Tibial artery (tissue), 4 donors: ENCODE results near the gene SIM1.

Source experiments
- DNase-seq, 2 donors: peaks; one replicate each; pipeline ENCODE4 v3.0.0-alpha.2; 2019
- H3K27ac ChIP-seq, 2 donors: fragments of 200-600 bp; sonication (generic) in 1 of 2; 1 replicate in 1 of 2; 2 replicates in 1 of 2; pipeline ENCODE4 v1.5.1; 2018 to 2019; ENCODE audit warnings: mild to moderate bottlenecking in 1 of 2
- H3K27me3 ChIP-seq, 2 donors: fragments of 200-600 bp; sonication (generic) in 1 of 2; one replicate each; pipeline versions ENCODE4 v1.5.1 to v1.6.0; 2016 to 2019
- H3K36me3 ChIP-seq, 3 donors: fragments of 200-600 bp; sonication (generic) in 2 of 3; one replicate each; pipeline ENCODE4 v1.5.1; 2016 to 2019; ENCODE audit warnings: mild to moderate bottlenecking in 2 of 3
- H3K4me1 ChIP-seq, 4 donors: fragments of 200-600 bp; sonication (generic) in 2 of 4; 1 replicate in 3 of 4; 2 replicates in 1 of 4; pipeline ENCODE4 v1.5.1; 2016 to 2019
- H3K4me3 ChIP-seq, 2 donors: fragments of 200-600 bp; sonication (generic) in 1 of 2; 1 replicate in 1 of 2; 2 replicates in 1 of 2; pipeline ENCODE4 v1.5.1; 2018 to 2019; ENCODE audit warnings: mild to moderate bottlenecking in 2 of 2
- H3K9me3 ChIP-seq, 3 donors: fragments of 200-600 bp; sonication (generic) in 1 of 3; one replicate each; pipeline ENCODE4 v1.5.1; 2016 to 2019
- CTCF ChIP-seq, 2 experiments: fragments of 200-600 bp in 1 of 2; fragments of 450-650 bp in 1 of 2; IDR thresholded peaks; one replicate each; pipeline ENCODE4 v1.5.1; 2017 to 2019; ENCODE audit warnings: antibody characterized with exemption in 2 of 2, mild to moderate bottlenecking in 1 of 2, moderate library complexity in 1 of 2
- intact Hi-C: fragments of 100-400 bp; cut with DNase I; formaldehyde crosslinking; loops from one replicate; pipeline ENCODE4 v1.15.0; 2023; ENCODE audit warnings: low total_unique reads

The SIM1 gene

GRCh38 chr6:100338090-100338489, 126.6 kb downstream of the SIM1 start:
- Histone ChIP-seq H3K4me3 (no peak overlapping the region), H3K4me1 (peaks cover 0 to 4% (median 0%) of the 10 kb centered on the region in 4 donors), H3K9me3 (no peaks in the 10 kb centered on the region), H3K36me3 (no peaks in the 10 kb centered on the region), H3K27me3 (no peaks in the 10 kb centered on the region), H3K27ac (no peak overlapping the region)
- DNase-seq: no peak
- TF ChIP-seq CTCF (IDR thresholded peaks at IDR 0.05): no peak
- intact Hi-C loops: no loop called here

GRCh38 chr6:100336876-100337275, 127.8 kb downstream of the SIM1 start:
- DNase-seq: no peak
- Histone ChIP-seq H3K4me3 (no peak overlapping the region), H3K27ac (no peak overlapping the region), H3K4me1 (no peaks in the 10 kb centered on the region), H3K27me3 (no peaks in the 10 kb centered on the region), H3K36me3 (no peaks in the 10 kb centered on the region), H3K9me3 (no peaks in the 10 kb centered on the region)
- no peak for TF ChIP-seq CTCF (IDR thresholded peaks at IDR 0.05)
- intact Hi-C loops: no loop called here

GRCh38 chr6:100335991-100336390, 128.7 kb downstream of the SIM1 start:
- H3K4me3 ChIP-seq: no peak overlapping the region
- H3K27ac ChIP-seq: no peak overlapping the region
- intact Hi-C loops: no loop called here
- H3K36me3 ChIP-seq: no peaks in the 10 kb centered on the region
- no peak for DNase-seq
- no peaks in the 10 kb centered on the region for H3K4me1 ChIP-seq
- no peaks in the 10 kb centered on the region for H3K9me3 ChIP-seq
- TF ChIP-seq CTCF (IDR thresholded peaks at IDR 0.05): no peak
- H3K27me3 ChIP-seq: no peaks in the 10 kb centered on the region
